MM.1S (cell line): ENCODE data around the gene USO1.

Experiments used
- EZH2 ChIP-seq: fragments of 300-600 bp; sonication (generic); optimal IDR thresholded peaks from 2 replicates; pipeline ENCODE3; 2017; ENCODE audit warnings: low read depth, mild to moderate bottlenecking, antibody characterized with exemption, low read length, mixed read lengths
- EZH2phosphoT487 ChIP-seq: fragments of 300-600 bp; sonication (generic); IDR thresholded peaks from 2 replicates; pipeline ENCODE4 v1.6.1; 2018; ENCODE audit warnings: antibody characterized with exemption, low read length
- TF ChIP-seq, protein P1 (sequence below): fragments of 300-600 bp; sonication (generic); IDR thresholded peaks from 2 replicates; pipeline ENCODE4 v1.5.1; 2016; ENCODE audit warnings: antibody characterized with exemption, low read length, mixed read lengths

DNA sequence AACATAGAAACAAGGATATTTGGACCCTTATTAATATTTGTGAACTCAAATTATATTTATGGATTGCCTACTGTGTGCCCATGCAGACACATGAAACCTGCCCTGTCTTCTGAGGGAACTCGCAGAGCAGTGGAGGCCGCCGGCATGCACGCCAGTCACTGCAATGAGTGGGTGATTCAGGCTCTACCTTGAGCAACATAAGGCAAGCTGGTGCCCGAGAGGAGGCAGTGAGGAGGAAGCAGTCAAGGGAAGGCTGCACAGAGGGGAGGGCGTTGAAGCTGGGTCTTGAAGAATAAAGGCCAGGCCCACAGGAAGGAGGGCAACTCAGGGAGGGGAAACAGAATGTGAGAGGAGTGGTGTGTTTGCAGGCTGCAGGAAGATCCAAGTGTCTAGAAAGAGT, 125.1 kb downstream of the USO1 start:
- TF ChIP-seq EZH2: no peak
- TF ChIP-seq, protein P1, sequence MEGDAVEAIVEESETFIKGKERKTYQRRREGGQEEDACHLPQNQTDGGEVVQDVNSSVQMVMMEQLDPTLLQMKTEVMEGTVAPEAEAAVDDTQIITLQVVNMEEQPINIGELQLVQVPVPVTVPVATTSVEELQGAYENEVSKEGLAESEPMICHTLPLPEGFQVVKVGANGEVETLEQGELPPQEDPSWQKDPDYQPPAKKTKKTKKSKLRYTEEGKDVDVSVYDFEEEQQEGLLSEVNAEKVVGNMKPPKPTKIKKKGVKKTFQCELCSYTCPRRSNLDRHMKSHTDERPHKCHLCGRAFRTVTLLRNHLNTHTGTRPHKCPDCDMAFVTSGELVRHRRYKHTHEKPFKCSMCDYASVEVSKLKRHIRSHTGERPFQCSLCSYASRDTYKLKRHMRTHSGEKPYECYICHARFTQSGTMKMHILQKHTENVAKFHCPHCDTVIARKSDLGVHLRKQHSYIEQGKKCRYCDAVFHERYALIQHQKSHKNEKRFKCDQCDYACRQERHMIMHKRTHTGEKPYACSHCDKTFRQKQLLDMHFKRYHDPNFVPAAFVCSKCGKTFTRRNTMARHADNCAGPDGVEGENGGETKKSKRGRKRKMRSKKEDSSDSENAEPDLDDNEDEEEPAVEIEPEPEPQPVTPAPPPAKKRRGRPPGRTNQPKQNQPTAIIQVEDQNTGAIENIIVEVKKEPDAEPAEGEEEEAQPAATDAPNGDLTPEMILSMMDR: no peak
- no peak for TF ChIP-seq EZH2phosphoT487
